ENCODE measurements around the gene PPP1R8. TPM values are rescaled to one million over a fixed set of nuclear protein-coding genes. Genes with fewer than 3 reads are reported as not detected.

PPP1R8 gene
- total RNA-seq, 1 experiment from 2014 or later, result 39.5 TPM

DNA sequence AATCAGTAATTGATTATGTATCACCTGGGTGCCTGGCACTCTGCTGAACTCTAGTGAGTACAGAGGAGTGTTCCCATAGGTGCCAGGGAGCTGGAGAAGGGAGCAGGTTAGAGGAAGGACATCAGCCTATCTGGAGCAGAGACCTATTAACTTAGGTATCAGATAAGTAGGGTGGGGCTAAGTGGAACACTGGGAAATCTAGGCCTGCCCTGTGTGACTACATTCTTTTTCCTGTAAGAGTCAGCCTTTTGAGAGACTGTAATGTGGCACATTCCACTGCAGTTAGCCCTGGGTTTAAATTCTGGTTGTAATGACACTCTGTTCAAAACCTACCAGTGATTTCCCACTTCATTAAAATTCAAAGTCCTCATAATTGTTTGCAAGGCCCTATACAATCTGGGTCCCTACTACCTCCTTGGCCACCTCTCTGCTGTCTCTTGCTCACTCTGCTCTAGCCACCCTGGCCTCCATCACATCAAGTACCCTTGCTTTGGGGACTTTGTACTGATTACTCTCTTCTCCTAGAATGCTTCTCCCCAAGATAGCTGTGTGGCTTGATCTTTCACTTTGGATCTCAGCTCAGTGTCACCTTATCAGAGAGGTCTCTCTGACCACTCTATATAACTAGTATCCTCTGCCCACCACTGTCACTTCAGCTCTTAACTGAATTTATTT lies 44.7 kb upstream of the PPP1R8 start:
- no peak for TF ChIP-seq EMX1 (CRISPR knock-in tag; IDR thresholded peaks at IDR 0.05)
- no peak for TF ChIP-seq ZNF232 (CRISPR knock-in tag; IDR thresholded peaks at IDR 0.05)
- no peak for TF ChIP-seq ZNF263 (CRISPR knock-in tag; IDR thresholded peaks at IDR 0.05; ENCODE audit: low read depth)
- TF ChIP-seq ZNF121 (CRISPR knock-in tag; IDR thresholded peaks at IDR 0.05), result no peak
- TF ChIP-seq USF1 (CRISPR knock-in tag; IDR thresholded peaks at IDR 0.05), result no peak
- TF ChIP-seq HMGA2 (CRISPR knock-in tag; IDR thresholded peaks at IDR 0.05), result no peak
- TF ChIP-seq ZMAT4 (CRISPR knock-in tag; IDR thresholded peaks at IDR 0.05), result no peak
- no peak for TF ChIP-seq NFATC4 (CRISPR knock-in tag; IDR thresholded peaks at IDR 0.05)
- TF ChIP-seq IRF2 (CRISPR knock-in tag; IDR thresholded peaks at IDR 0.05; ENCODE audit: borderline replicate concordance, low read depth), result no peak
- no peak for TF ChIP-seq SOX15 (CRISPR knock-in tag; IDR thresholded peaks at IDR 0.05)
- TF ChIP-seq, protein P1, sequence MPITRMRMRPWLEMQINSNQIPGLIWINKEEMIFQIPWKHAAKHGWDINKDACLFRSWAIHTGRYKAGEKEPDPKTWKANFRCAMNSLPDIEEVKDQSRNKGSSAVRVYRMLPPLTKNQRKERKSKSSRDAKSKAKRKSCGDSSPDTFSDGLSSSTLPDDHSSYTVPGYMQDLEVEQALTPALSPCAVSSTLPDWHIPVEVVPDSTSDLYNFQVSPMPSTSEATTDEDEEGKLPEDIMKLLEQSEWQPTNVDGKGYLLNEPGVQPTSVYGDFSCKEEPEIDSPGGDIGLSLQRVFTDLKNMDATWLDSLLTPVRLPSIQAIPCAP (CRISPR knock-in tag; IDR thresholded peaks at IDR 0.05), result no peak
- no peak for TF ChIP-seq FOXP1 (CRISPR knock-in tag; IDR thresholded peaks at IDR 0.05; ENCODE audit: borderline replicate concordance)
- TF ChIP-seq FOXP4 (CRISPR knock-in tag; IDR thresholded peaks at IDR 0.05), result no peak
- TF ChIP-seq ARID4B (CRISPR knock-in tag; IDR thresholded peaks at IDR 0.05; ENCODE audit: borderline replicate concordance), result no peak
- TF ChIP-seq, protein P2, sequence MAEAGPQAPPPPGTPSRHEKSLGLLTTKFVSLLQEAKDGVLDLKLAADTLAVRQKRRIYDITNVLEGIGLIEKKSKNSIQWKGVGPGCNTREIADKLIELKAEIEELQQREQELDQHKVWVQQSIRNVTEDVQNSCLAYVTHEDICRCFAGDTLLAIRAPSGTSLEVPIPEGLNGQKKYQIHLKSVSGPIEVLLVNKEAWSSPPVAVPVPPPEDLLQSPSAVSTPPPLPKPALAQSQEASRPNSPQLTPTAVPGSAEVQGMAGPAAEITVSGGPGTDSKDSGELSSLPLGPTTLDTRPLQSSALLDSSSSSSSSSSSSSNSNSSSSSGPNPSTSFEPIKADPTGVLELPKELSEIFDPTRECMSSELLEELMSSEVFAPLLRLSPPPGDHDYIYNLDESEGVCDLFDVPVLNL (CRISPR knock-in tag; IDR thresholded peaks at IDR 0.05; ENCODE audit: borderline replicate concordance, low read depth), result no peak
- TF ChIP-seq PREB (CRISPR knock-in tag; IDR thresholded peaks at IDR 0.05; ENCODE audit: borderline replicate concordance), result no peak
- TF ChIP-seq FOXJ3 (CRISPR knock-in tag; IDR thresholded peaks at IDR 0.05; ENCODE audit: borderline replicate concordance), result no peak
- no peak for TF ChIP-seq E2F1 (CRISPR knock-in tag; IDR thresholded peaks at IDR 0.05)
- ChIA-PET POLR2A (interaction anchor here (1.6 kb wide), 1 partner anchor 13 kb away, joined by 4 read pairs; the partner anchor contains the start of gene STX12), CTCF (interaction anchor here (1.1 kb wide), 1 partner anchor 117 kb away, joined by 3 read pairs; no protein-coding TSS in a partner anchor)
- Mint-ChIP-seq H3K9me3 (peaks cover 11% of the 10 kb centered on the region; the same call in 1 of the 2 replicates), H3K4me1 (no peaks in the 10 kb centered on the region), H3K27me3 (ENCODE audit: low read depth) (no peaks in the 10 kb centered on the region), H3K27ac (peak overlapping the region; percentile 3; the same call in 1 of the 2 replicates), H3K36me3 (peaks cover 11% of the 10 kb centered on the region), H3K4me3 (no peak overlapping the region)
- ATAC-seq (peak; percentile 74), DNase-seq (ENCODE audit: low spot score) (no peak)

All from WTC11 (cell line).